Neural progenitor cell (in vitro differentiated cells): ENCODE results near the gene GRB2. TPM values are rescaled to one million over a fixed set of nuclear protein-coding genes. Genes with fewer than 3 reads are reported as not detected.

Source experiments
- DNase-seq: peaks from one replicate; pipeline ENCODE4 v3.0.0-alpha.2; 2016; ENCODE audit warnings: low spot score
- H2AFZ ChIP-seq: fragments of 200-600 bp; sonication (generic); replicated peaks from 2 replicates; pipeline ENCODE4 v1.6.1; 2016; ENCODE audit warnings: antibody characterized with exemption
- H3F3A ChIP-seq: fragments of 200-600 bp; sonication (generic); 2 replicates; pipeline ENCODE4 v1.6.1; 2016; ENCODE audit warnings: antibody characterized with exemption, low read depth
- H3K27ac ChIP-seq: fragments of 200-600 bp; sonication (generic); 2 replicates; pipeline ENCODE4 v1.5.1; 2016; ENCODE audit warnings: mild to moderate bottlenecking
- H3K27me3 ChIP-seq: fragments of 200-600 bp; sonication (generic); 2 replicates; pipeline ENCODE4 v1.6.1; 2016; ENCODE audit warnings: mild to moderate bottlenecking, moderate library complexity
- H3K36me3 ChIP-seq: fragments of 200-600 bp; sonication (generic); 2 replicates; pipeline ENCODE4 v1.5.1; 2016
- H3K4me1 ChIP-seq: fragments of 200-600 bp; sonication (generic); 2 replicates; pipeline ENCODE4 v1.6.1; 2016; ENCODE audit warnings: mixed run types
- H3K4me2 ChIP-seq: fragments of 200-600 bp; sonication (generic); 2 replicates; pipeline ENCODE4 v1.6.1; 2016
- H3K4me3 ChIP-seq: fragments of 200-600 bp; sonication (generic); 2 replicates; pipeline ENCODE4 v1.5.1; 2016
- H3K79me2 ChIP-seq: fragments of 200-600 bp; sonication (generic); 2 replicates; pipeline ENCODE4 v1.6.1; 2016; ENCODE audit warnings: low read depth
- H3K9ac ChIP-seq: fragments of 200-600 bp; sonication (generic); 2 replicates; pipeline ENCODE4 v1.6.1; 2016
- H3K9me3 ChIP-seq: fragments of 200-600 bp; sonication (generic); 2 replicates; pipeline ENCODE4 v1.5.1; 2016; ENCODE audit warnings: low read depth
- H4K20me1 ChIP-seq: fragments of 200-600 bp; sonication (generic); 2 replicates; pipeline ENCODE4 v1.6.1; 2016; ENCODE audit warnings: low read depth
- H3K27ac Mint-ChIP-seq: 3 replicates; pipeline ENCODE4 v1.8.0; 2021; ENCODE audit warnings: mixed read lengths
- H3K27me3 Mint-ChIP-seq: 2 replicates; pipeline ENCODE4 v1.8.0; 2022; ENCODE audit warnings: low read depth, mild to moderate bottlenecking, inconsistent platforms, moderate library complexity, mixed read lengths; ENCODE audit not compliant: insufficient read depth
- H3K36me3 Mint-ChIP-seq: 3 replicates; pipeline ENCODE4 v1.8.0; 2021; ENCODE audit warnings: mixed read lengths
- H3K4me1 Mint-ChIP-seq: 3 replicates; pipeline ENCODE4 v1.8.0; 2021; ENCODE audit warnings: mixed read lengths
- H3K4me3 Mint-ChIP-seq: 3 replicates; pipeline ENCODE4 v1.8.0; 2021; ENCODE audit warnings: mild to moderate bottlenecking, moderate library complexity, mixed read lengths
- H3K9me3 Mint-ChIP-seq: 3 replicates; pipeline ENCODE4 v1.8.0; 2020; ENCODE audit warnings: mixed read lengths
- CTCF ChIP-seq: fragments of 200-600 bp; sonication (generic); IDR thresholded peaks from 2 replicates; pipeline ENCODE4 v1.5.1; 2017; ENCODE audit warnings: antibody characterized with exemption, mild to moderate bottlenecking
- EZH2 ChIP-seq: fragments of 200-600 bp; sonication (generic); IDR thresholded peaks from 2 replicates; pipeline ENCODE4 v1.6.1; 2017; ENCODE audit warnings: antibody characterized with exemption, mild to moderate bottlenecking, moderate library complexity
- EZH2phosphoT487 ChIP-seq: fragments of 200-600 bp; sonication (generic); IDR thresholded peaks from 2 replicates; pipeline ENCODE4 v1.6.1; 2017; ENCODE audit warnings: antibody characterized with exemption
- total RNA-seq: library from RNA; depleted of rRNA; stranded (reverse); fragments of >200 nt; gene quantifications from 2 replicates; pipeline ENCODE4 v1.2.3, GENCODE V29; 2015; ENCODE audit warnings: low replicate concordance

Gene GRB2
- total RNA-seq, 1 donor from 2014 or later = 72.5 TPM

- H3K9ac ChIP-seq = peak overlapping the region; percentile 6
- no peak overlapping the region for H2AFZ ChIP-seq
- no peak for DNase-seq
- Mint-ChIP-seq H3K9me3 (no peaks in the 10 kb centered on the region), H3K27ac (peak overlapping the region; percentile 21), H3K4me1 (peaks cover 28% of the 10 kb centered on the region), H3K27me3 (peaks cover 2% of the 10 kb centered on the region), H3K4me3 (no peak overlapping the region), H3K36me3 (peaks cover 4% of the 10 kb centered on the region)
- peaks cover 11% of the 10 kb centered on the region for H4K20me1 ChIP-seq
- no peak overlapping the region for H3K4me3 ChIP-seq
- H3K4me1 ChIP-seq = peaks cover 25% of the 10 kb centered on the region
- TF ChIP-seq CTCF (no peak), EZH2 (no peak), EZH2phosphoT487 (no peak)
- H3K4me2 ChIP-seq = no peak overlapping the region
- peak overlapping the region; percentile 23 for H3K27ac ChIP-seq
- H3K36me3 ChIP-seq = peaks cover 4% of the 10 kb centered on the region
- H3K79me2 ChIP-seq = peaks cover 94% of the 10 kb centered on the region
- H3F3A ChIP-seq = peaks cover 41% of the 10 kb centered on the region
- no peaks in the 10 kb centered on the region for H3K9me3 ChIP-seq
- H3K27me3 ChIP-seq = no peaks in the 10 kb centered on the region
Measured at GRCh38 chr17:75396796-75397195, 8.7 kb downstream of the GRB2 start.

- Mint-ChIP-seq H3K9me3 (no peaks in the 10 kb centered on the region), H3K4me1 (peaks cover 28% of the 10 kb centered on the region), H3K36me3 (peaks cover 4% of the 10 kb centered on the region), H3K27me3 (peaks cover 2% of the 10 kb centered on the region), H3K27ac (no peak overlapping the region), H3K4me3 (no peak overlapping the region)
- Histone ChIP-seq H3K27ac (no peak overlapping the region), H3K9me3 (no peaks in the 10 kb centered on the region), H4K20me1 (peaks cover 11% of the 10 kb centered on the region), H2AFZ (no peak overlapping the region), H3K36me3 (peaks cover 6% of the 10 kb centered on the region), H3K4me1 (peaks cover 26% of the 10 kb centered on the region), H3K9ac (no peak overlapping the region), H3K27me3 (no peaks in the 10 kb centered on the region), H3K4me3 (no peak overlapping the region), H3K4me2 (no peak overlapping the region), H3F3A (peaks cover 41% of the 10 kb centered on the region), H3K79me2 (peaks cover 96% of the 10 kb centered on the region)
- no peak for DNase-seq
- TF ChIP-seq CTCF (no peak), EZH2phosphoT487 (no peak), EZH2 (no peak)
Measured at GRCh38 chr17:75396025-75396424, 9.5 kb downstream of the GRB2 start.

- no peak for DNase-seq
- peaks cover 26% of the 10 kb centered on the region for H3K4me1 ChIP-seq
- peak overlapping the region; percentile 75 for H3K4me3 ChIP-seq
- Mint-ChIP-seq H3K27ac (peak overlapping the region; percentile 92), H3K36me3 (peaks cover 1% of the 10 kb centered on the region), H3K4me3 (peak overlapping the region; percentile 93), H3K9me3 (no peaks in the 10 kb centered on the region), H3K4me1 (peaks cover 28% of the 10 kb centered on the region), H3K27me3 (no peaks in the 10 kb centered on the region)
- peaks cover 96% of the 10 kb centered on the region for H3K79me2 ChIP-seq
- H2AFZ ChIP-seq = peak overlapping the region; percentile 35
- H3K27me3 ChIP-seq = no peaks in the 10 kb centered on the region
- peak overlapping the region; percentile 79 for H3K27ac ChIP-seq
- H3K9ac ChIP-seq = peak overlapping the region; percentile 70
- peaks cover 9% of the 10 kb centered on the region for H3K36me3 ChIP-seq
- H3K4me2 ChIP-seq = peak overlapping the region; percentile 93
- TF ChIP-seq EZH2phosphoT487 (no peak), CTCF (no peak)
- peaks cover 11% of the 10 kb centered on the region for H4K20me1 ChIP-seq
- H3K9me3 ChIP-seq = no peaks in the 10 kb centered on the region
- peaks cover 41% of the 10 kb centered on the region for H3F3A ChIP-seq
Measured at GRCh38 chr17:75394332-75394918, 11.1 kb downstream of the GRB2 start.
